Measurements from ENCODE around the gene ZDHHC7. TPM values are rescaled to one million over a fixed set of nuclear protein-coding genes. Genes with fewer than 3 reads are reported as not detected.

The ZDHHC7 gene
- total RNA-seq, 1 donor from 2014 or later, result 26.9 TPM

- no peak for TF ChIP-seq CTCF (IDR thresholded peaks at IDR 0.05)
- Mint-ChIP-seq H3K9me3 (no peaks in the 10 kb centered on the region), H3K4me1 (peaks cover 20% of the 10 kb centered on the region), H3K4me3 (no peak overlapping the region), H3K36me3 (ENCODE audit: low read depth) (peaks cover 57% of the 10 kb centered on the region), H3K27me3 (no peaks in the 10 kb centered on the region), H3K27ac (no peak overlapping the region)
- intact Hi-C loops (cut with micrococcal nuclease), result no loop called here
- CTCF ChIA-PET, result no interaction called here
- DNase-seq (no peak), ATAC-seq (ENCODE audit: low read depth) (no peak)
- POLR2A ChIA-PET, result no interaction called here
Observed at GRCh38 chr16:84995663-84996062, 15.7 kb downstream of the ZDHHC7 start.

GRCh38 chr16:84993926-84994325 lies 17.4 kb downstream of the ZDHHC7 start:
- POLR2A ChIA-PET, result interaction anchor here (1.1 kb wide), 1 partner anchor 11 kb away, joined by 3 read pairs; no protein-coding TSS in a partner anchor
- TF ChIP-seq CTCF (IDR thresholded peaks at IDR 0.05), result no peak
- ATAC-seq (ENCODE audit: low read depth), result no peak
- DNase-seq, result no peak
- no peaks in the 10 kb centered on the region for H3K27me3 Mint-ChIP-seq
- H3K27ac Mint-ChIP-seq, result no peak overlapping the region
- H3K4me3 Mint-ChIP-seq, result no peak overlapping the region
- H3K4me1 Mint-ChIP-seq, result peaks cover 17% of the 10 kb centered on the region
- peaks cover 66% of the 10 kb centered on the region for H3K36me3 Mint-ChIP-seq (ENCODE audit: low read depth)
- intact Hi-C loops (cut with micrococcal nuclease), result no loop called here
- no peaks in the 10 kb centered on the region for H3K9me3 Mint-ChIP-seq
- CTCF ChIA-PET, result no interaction called here

GRCh38 chr16:84992717-84993075 lies 18.6 kb downstream of the ZDHHC7 start:
- POLR2A ChIA-PET, result no interaction called here

GRCh38 chr16:84990782-84991181 lies 20.6 kb downstream of the ZDHHC7 start:
- CTCF ChIA-PET, result no interaction called here
- no peak overlapping the region for H3K4me3 Mint-ChIP-seq
- peaks cover 8% of the 10 kb centered on the region for H3K4me1 Mint-ChIP-seq
- no peak overlapping the region for H3K27ac Mint-ChIP-seq
- no peaks in the 10 kb centered on the region for H3K27me3 Mint-ChIP-seq
- peaks cover 91% of the 10 kb centered on the region for H3K36me3 Mint-ChIP-seq (ENCODE audit: low read depth)
- intact Hi-C loops (cut with micrococcal nuclease), result no loop called here
- POLR2A ChIA-PET, result no interaction called here
- no peak for DNase-seq
- no peaks in the 10 kb centered on the region for H3K9me3 Mint-ChIP-seq
- ATAC-seq (ENCODE audit: low read depth), result no peak
- no peak for TF ChIP-seq CTCF (IDR thresholded peaks at IDR 0.05)

More at GRCh38 chr16:84992717-84993075, 18.6 kb downstream of the ZDHHC7 start:
- peaks cover 75% of the 10 kb centered on the region for H3K36me3 Mint-ChIP-seq (ENCODE audit: low read depth)
- H3K27me3 Mint-ChIP-seq, result no peaks in the 10 kb centered on the region
- no peaks in the 10 kb centered on the region for H3K9me3 Mint-ChIP-seq
- no peak overlapping the region for H3K4me3 Mint-ChIP-seq
- DNase-seq (no peak), ATAC-seq (ENCODE audit: low read depth) (no peak)
- H3K4me1 Mint-ChIP-seq, result peaks cover 15% of the 10 kb centered on the region
- TF ChIP-seq CTCF (IDR thresholded peaks at IDR 0.05), result no peak
- CTCF ChIA-PET, result no interaction called here
- intact Hi-C loops (cut with micrococcal nuclease), result no loop called here
- H3K27ac Mint-ChIP-seq, result no peak overlapping the region

GRCh38 chr16:84989749-84990620 lies 21.4 kb downstream of the ZDHHC7 start:
- Mint-ChIP-seq H3K36me3 (ENCODE audit: low read depth) (peaks cover 91% of the 10 kb centered on the region), H3K27me3 (no peaks in the 10 kb centered on the region), H3K9me3 (no peaks in the 10 kb centered on the region), H3K27ac (no peak overlapping the region), H3K4me3 (no peak overlapping the region), H3K4me1 (peaks cover 4% of the 10 kb centered on the region)
- no peak for TF ChIP-seq CTCF (IDR thresholded peaks at IDR 0.05)
- ChIA-PET CTCF (no interaction called here), POLR2A (interaction anchor here (0.6 kb wide), 1 partner anchor 1944 kb away, joined by 3 read pairs; no protein-coding TSS in a partner anchor)
- no peak for ATAC-seq (ENCODE audit: low read depth)
- no peak for DNase-seq
- intact Hi-C loops (cut with micrococcal nuclease), result no loop called here

Data from activated B cell treated with CpG ODN at 0.5 μM for 24 hours (primary cell).